HG03354 (cell line): ENCODE data around the gene ARHGAP15.

Source experiments
- ATAC-seq: cut with Tn5 transposase; IDR thresholded peaks from one replicate; pipeline ENCODE4 v1.9.1; 2021; ENCODE audit warnings: mild to moderate bottlenecking; ENCODE audit not compliant: unreplicated experiment, poor library complexity, severe bottlenecking

The ARHGAP15 gene

GRCh38 chr2:143584936-143585335 lies 455.7 kb downstream of the ARHGAP15 start:
- no peak for ATAC-seq

GRCh38 chr2:143586119-143586518 lies 456.9 kb downstream of the ARHGAP15 start:
- ATAC-seq, result no peak

GRCh38 chr2:143588746-143589145 lies 459.5 kb downstream of the ARHGAP15 start:
- no peak for ATAC-seq

- no peak for ATAC-seq
Observed at GRCh38 chr2:143594161-143594560, 464.9 kb downstream of the ARHGAP15 start.

- ATAC-seq, result no peak
Observed at GRCh38 chr2:143594745-143595144, 465.5 kb downstream of the ARHGAP15 start.

- no peak for ATAC-seq
Observed at GRCh38 chr2:143600116-143600515, 470.9 kb downstream of the ARHGAP15 start.

- no peak for ATAC-seq
Observed at GRCh38 chr2:143601828-143602227, 472.6 kb downstream of the ARHGAP15 start.

- no peak for ATAC-seq
Observed at GRCh38 chr2:143603035-143603655, 473.9 kb downstream of the ARHGAP15 start.

GRCh38 chr2:143603846-143604565 lies 474.8 kb downstream of the ARHGAP15 start:
- ATAC-seq, result no peak

- no peak for ATAC-seq
Observed at GRCh38 chr2:143604566-143604959, 475.3 kb downstream of the ARHGAP15 start.

GRCh38 chr2:143607231-143608062 lies 478.2 kb downstream of the ARHGAP15 start:
- ATAC-seq, result no peak

- no peak for ATAC-seq
Observed at GRCh38 chr2:143608063-143608423, 478.8 kb downstream of the ARHGAP15 start.

- ATAC-seq, result no peak
Observed at GRCh38 chr2:143608758-143609157, 479.5 kb downstream of the ARHGAP15 start.

- no peak for ATAC-seq
Observed at GRCh38 chr2:143611336-143611735, 482.1 kb downstream of the ARHGAP15 start.

- no peak for ATAC-seq
Observed at GRCh38 chr2:143615562-143615961, 486.3 kb downstream of the ARHGAP15 start.

- no peak for ATAC-seq
Observed at GRCh38 chr2:143616452-143616851, 487.2 kb downstream of the ARHGAP15 start.

GRCh38 chr2:143617803-143618415 lies 488.7 kb downstream of the ARHGAP15 start:
- no peak for ATAC-seq

GRCh38 chr2:143622106-143622505 lies 492.9 kb downstream of the ARHGAP15 start:
- no peak for ATAC-seq

- ATAC-seq, result no peak
Observed at GRCh38 chr2:143623231-143623908, 494.2 kb downstream of the ARHGAP15 start.

GRCh38 chr2:143623909-143624260 lies 494.7 kb downstream of the ARHGAP15 start:
- ATAC-seq, result no peak
